Measurements from ENCODE around the gene POU2AF3.

DNA sequence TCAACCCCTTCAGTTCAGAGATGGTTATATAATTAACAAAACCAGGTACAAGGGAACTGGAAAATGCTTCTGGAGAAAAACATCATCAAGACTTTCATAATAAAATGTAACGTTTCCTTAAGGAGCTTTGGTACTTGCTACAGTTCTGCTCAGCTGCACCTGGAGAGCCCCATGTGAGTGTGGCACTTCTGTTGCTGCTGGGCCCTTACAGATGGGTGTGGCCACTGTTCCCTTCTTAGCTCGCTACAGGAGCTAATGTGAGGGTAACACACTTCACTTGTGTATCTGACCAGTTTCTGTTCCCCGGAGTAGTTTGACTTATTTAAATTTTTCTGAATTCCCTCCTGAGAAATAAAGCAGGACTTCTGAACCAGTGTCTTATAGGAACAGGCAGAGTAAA lies 4.0 kb downstream of the POU2AF3 start:
- TF ChIP-seq, protein P1, sequence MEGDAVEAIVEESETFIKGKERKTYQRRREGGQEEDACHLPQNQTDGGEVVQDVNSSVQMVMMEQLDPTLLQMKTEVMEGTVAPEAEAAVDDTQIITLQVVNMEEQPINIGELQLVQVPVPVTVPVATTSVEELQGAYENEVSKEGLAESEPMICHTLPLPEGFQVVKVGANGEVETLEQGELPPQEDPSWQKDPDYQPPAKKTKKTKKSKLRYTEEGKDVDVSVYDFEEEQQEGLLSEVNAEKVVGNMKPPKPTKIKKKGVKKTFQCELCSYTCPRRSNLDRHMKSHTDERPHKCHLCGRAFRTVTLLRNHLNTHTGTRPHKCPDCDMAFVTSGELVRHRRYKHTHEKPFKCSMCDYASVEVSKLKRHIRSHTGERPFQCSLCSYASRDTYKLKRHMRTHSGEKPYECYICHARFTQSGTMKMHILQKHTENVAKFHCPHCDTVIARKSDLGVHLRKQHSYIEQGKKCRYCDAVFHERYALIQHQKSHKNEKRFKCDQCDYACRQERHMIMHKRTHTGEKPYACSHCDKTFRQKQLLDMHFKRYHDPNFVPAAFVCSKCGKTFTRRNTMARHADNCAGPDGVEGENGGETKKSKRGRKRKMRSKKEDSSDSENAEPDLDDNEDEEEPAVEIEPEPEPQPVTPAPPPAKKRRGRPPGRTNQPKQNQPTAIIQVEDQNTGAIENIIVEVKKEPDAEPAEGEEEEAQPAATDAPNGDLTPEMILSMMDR (IDR thresholded peaks at IDR 0.05), result no peak
- no peak for TF ChIP-seq POLR2A (IDR thresholded peaks at IDR 0.05)
